IMR-90 (cell line): ENCODE data around the gene IGF2BP1.

Experiments used
- CEBPB ChIP-seq: IDR thresholded peaks from 2 replicates; pipeline ENCODE4 v1.6.1; 2012; ENCODE audit warnings: low read depth, low read length, improper control_type of control experiment
- FOS ChIP-seq: fragments of 150-350 bp; IDR thresholded peaks from 2 replicates; pipeline ENCODE4 v1.6.1; 2016; ENCODE audit warnings: low read depth, low read length
- MAZ ChIP-seq: IDR thresholded peaks from 2 replicates; pipeline ENCODE4 v1.6.1; 2012; ENCODE audit warnings: low read depth, mild to moderate bottlenecking, low read length, improper control_type of control experiment, moderate library complexity, borderline replicate concordance
- POLR2A ChIP-seq: IDR thresholded peaks from 2 replicates; pipeline ENCODE4 v1.6.1; 2012; ENCODE audit warnings: mild to moderate bottlenecking, low read depth, low read length
- RCOR1 ChIP-seq: IDR thresholded peaks from 2 replicates; pipeline ENCODE4 v1.6.1; 2012; ENCODE audit warnings: mild to moderate bottlenecking, low read length, improper control_type of control experiment; ENCODE audit not compliant: insufficient replicate concordance
- RFX5 ChIP-seq: IDR thresholded peaks from 2 replicates; pipeline ENCODE4 v1.8.0; 2012; ENCODE audit warnings: low read depth, mild to moderate bottlenecking, low read length, moderate library complexity
- SMC3 ChIP-seq: fragments of 150-350 bp; IDR thresholded peaks from 2 replicates; pipeline ENCODE4 v1.6.1; 2016; ENCODE audit warnings: low read depth, mild to moderate bottlenecking, antibody characterized with exemption, low read length, moderate library complexity
- TF ChIP-seq, protein P1 (sequence below): conservative IDR thresholded peaks from 2 replicates; pipeline ENCODE4 v1.5.1; 2012; ENCODE audit warnings: mild to moderate bottlenecking, low read depth, low read length, improper control_type of control experiment
- TF ChIP-seq, protein P2 (sequence below): fragments of 150-350 bp; IDR thresholded peaks from 2 replicates; pipeline ENCODE4 v1.6.1; 2017; ENCODE audit warnings: mild to moderate bottlenecking, antibody characterized with exemption, low read length, low read depth

DNA sequence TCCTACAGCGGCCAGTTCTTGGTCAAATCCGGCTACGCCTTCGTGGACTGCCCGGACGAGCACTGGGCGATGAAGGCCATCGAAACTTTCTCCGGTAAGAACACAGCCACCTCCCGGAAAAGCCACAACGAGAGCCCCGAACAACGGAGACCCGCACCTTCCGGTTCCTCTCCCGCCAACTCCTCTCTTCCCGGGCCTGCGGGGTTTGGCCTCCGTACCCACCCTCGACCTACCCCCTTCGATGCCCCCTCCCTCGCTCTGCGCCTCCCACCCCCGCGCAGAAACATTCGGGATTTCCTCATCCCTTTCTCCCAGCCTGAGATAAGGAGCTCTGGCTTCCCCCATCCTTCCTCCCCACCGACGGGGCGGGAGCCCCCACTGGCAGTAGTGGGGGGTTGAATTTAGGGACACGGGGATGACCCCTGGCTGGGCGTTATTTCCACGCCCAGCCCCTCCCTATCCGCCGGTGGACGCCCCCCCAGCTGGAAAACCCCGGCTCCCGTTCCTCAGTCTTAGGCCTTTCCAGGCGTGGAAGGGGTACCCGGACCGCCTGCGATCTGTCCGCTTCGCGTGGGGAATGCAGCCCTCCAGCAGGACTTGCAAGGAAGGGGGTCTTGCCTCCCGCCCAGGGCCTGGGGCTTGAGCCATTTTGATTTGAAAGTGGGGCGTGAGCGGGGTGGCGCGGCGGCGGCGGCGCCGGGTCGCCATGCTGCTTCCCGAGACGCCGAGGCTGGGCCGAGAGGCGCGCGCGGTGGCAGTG lies 822 bp downstream of the IGF2BP1 start:
- TF ChIP-seq, protein P1, sequence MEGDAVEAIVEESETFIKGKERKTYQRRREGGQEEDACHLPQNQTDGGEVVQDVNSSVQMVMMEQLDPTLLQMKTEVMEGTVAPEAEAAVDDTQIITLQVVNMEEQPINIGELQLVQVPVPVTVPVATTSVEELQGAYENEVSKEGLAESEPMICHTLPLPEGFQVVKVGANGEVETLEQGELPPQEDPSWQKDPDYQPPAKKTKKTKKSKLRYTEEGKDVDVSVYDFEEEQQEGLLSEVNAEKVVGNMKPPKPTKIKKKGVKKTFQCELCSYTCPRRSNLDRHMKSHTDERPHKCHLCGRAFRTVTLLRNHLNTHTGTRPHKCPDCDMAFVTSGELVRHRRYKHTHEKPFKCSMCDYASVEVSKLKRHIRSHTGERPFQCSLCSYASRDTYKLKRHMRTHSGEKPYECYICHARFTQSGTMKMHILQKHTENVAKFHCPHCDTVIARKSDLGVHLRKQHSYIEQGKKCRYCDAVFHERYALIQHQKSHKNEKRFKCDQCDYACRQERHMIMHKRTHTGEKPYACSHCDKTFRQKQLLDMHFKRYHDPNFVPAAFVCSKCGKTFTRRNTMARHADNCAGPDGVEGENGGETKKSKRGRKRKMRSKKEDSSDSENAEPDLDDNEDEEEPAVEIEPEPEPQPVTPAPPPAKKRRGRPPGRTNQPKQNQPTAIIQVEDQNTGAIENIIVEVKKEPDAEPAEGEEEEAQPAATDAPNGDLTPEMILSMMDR, result no peak
- TF ChIP-seq SMC3 (0 out of 2 replicates have a peak, but pooled peaks have one; percentile 1), CEBPB (no peak), FOS (no peak), POLR2A (no peak), MAZ (peak; percentile 44; the same call in 1 of the 2 replicates), RFX5 (no peak), RCOR1 (no peak)
- TF ChIP-seq, protein P2, sequence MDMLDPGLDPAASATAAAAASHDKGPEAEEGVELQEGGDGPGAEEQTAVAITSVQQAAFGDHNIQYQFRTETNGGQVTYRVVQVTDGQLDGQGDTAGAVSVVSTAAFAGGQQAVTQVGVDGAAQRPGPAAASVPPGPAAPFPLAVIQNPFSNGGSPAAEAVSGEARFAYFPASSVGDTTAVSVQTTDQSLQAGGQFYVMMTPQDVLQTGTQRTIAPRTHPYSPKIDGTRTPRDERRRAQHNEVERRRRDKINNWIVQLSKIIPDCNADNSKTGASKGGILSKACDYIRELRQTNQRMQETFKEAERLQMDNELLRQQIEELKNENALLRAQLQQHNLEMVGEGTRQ, result no peak
